ENCODE measurements around the gene PTCRA. TPM values are rescaled to one million over a fixed set of nuclear protein-coding genes. Genes with fewer than 3 reads are reported as not detected.
"Not testable (repeated sequence)": the region's sequence is repeated elsewhere in the genome, so short reads cannot be mapped to it uniquely, and the experiment has no call there.

PTCRA gene
- total RNA-seq, 2 experiments from 2014 or later: not detected

GRCh38 chr6:42933205-42933604, 17.4 kb downstream of the PTCRA start:
- Mint-ChIP-seq H3K27ac (peak overlapping the region; percentile 11), H3K36me3 (peaks cover 42% of the 10 kb centered on the region), H3K27me3 (no peaks in the 10 kb centered on the region), H3K4me3 (no peak overlapping the region), H3K9me3 (no peaks in the 10 kb centered on the region), H3K4me1 (ENCODE audit: low read depth) (peaks cover 43% of the 10 kb centered on the region)
- intact Hi-C loops (cut with micrococcal nuclease): no loop called here
- DNase-seq: no peak
- POLR2A ChIA-PET: no interaction called here
- CTCF ChIA-PET: no interaction called here

GRCh38 chr6:42935322-42935721, 19.5 kb downstream of the PTCRA start:
- DNase-seq: no peak
- no peak overlapping the region for H3K4me3 Mint-ChIP-seq
- intact Hi-C loops (cut with micrococcal nuclease): no loop called here
- no peaks in the 10 kb centered on the region for H3K9me3 Mint-ChIP-seq
- H3K36me3 Mint-ChIP-seq: peaks cover 41% of the 10 kb centered on the region
- POLR2A ChIA-PET: no interaction called here
- CTCF ChIA-PET: interaction anchor here (1.0 kb wide), 1 partner anchor 208 kb away, joined by 4 read pairs; no protein-coding TSS in a partner anchor
- no peaks in the 10 kb centered on the region for H3K27me3 Mint-ChIP-seq
- H3K4me1 Mint-ChIP-seq (ENCODE audit: low read depth): peaks cover 35% of the 10 kb centered on the region
- H3K27ac Mint-ChIP-seq: no peak overlapping the region

- Mint-ChIP-seq H3K4me3 (no peak overlapping the region), H3K27me3 (no peaks in the 10 kb centered on the region), H3K27ac (no peak overlapping the region), H3K9me3 (no peaks in the 10 kb centered on the region), H3K4me1 (ENCODE audit: low read depth) (peaks cover 25% of the 10 kb centered on the region), H3K36me3 (peaks cover 42% of the 10 kb centered on the region)
- intact Hi-C loops (cut with micrococcal nuclease): no loop called here
- ChIA-PET CTCF (no interaction called here), POLR2A (interaction anchor here (1.3 kb wide), 1 partner anchor 77 kb away, joined by 3 read pairs; the partner anchor contains the start of gene MEA1)
- DNase-seq: no peak
Measured at GRCh38 chr6:42936398-42936797, 20.5 kb downstream of the PTCRA start.

GRCh38 chr6:42937548-42938427, 21.9 kb downstream of the PTCRA start:
- CTCF ChIA-PET: interaction anchor here (0.9 kb wide), 1 partner anchor 205 kb away, joined by 3 read pairs; no protein-coding TSS in a partner anchor
- no peaks in the 10 kb centered on the region for H3K9me3 Mint-ChIP-seq
- intact Hi-C loops (cut with micrococcal nuclease): no loop called here
- H3K27me3 Mint-ChIP-seq: no peaks in the 10 kb centered on the region
- peaks cover 13% of the 10 kb centered on the region for H3K4me1 Mint-ChIP-seq (ENCODE audit: low read depth)
- no peak for DNase-seq
- no peak overlapping the region for H3K27ac Mint-ChIP-seq
- H3K36me3 Mint-ChIP-seq: peaks cover 31% of the 10 kb centered on the region
- POLR2A ChIA-PET: interaction anchor here (0.6 to 1.6 kb wide), 4 partner anchors 9 to 268 kb away, joined by 3 to 4 read pairs (median 4); partner anchors contain the start of genes CNPY3 and MEA1
- H3K4me3 Mint-ChIP-seq: no peak overlapping the region

- no peaks in the 10 kb centered on the region for H3K27me3 Mint-ChIP-seq
- CTCF ChIA-PET: interaction anchor here (0.9 kb wide), 1 partner anchor 205 kb away, joined by 3 read pairs; no protein-coding TSS in a partner anchor
- no peak for DNase-seq
- H3K4me1 Mint-ChIP-seq (ENCODE audit: low read depth): peaks cover 7% of the 10 kb centered on the region
- POLR2A ChIA-PET: interaction anchor here (0.6 to 1.6 kb wide), 2 partner anchors 10 to 57 kb away, joined by 4 read pairs; partner anchors contain the start of gene CNPY3
- H3K27ac Mint-ChIP-seq: no peak overlapping the region
- H3K36me3 Mint-ChIP-seq: peaks cover 29% of the 10 kb centered on the region
- H3K4me3 Mint-ChIP-seq: no peak overlapping the region
- H3K9me3 Mint-ChIP-seq: no peaks in the 10 kb centered on the region
- intact Hi-C loops (cut with micrococcal nuclease): no loop called here
Measured at GRCh38 chr6:42938428-42938796, 22.6 kb downstream of the PTCRA start.

- intact Hi-C loops (cut with micrococcal nuclease): no loop called here
- no peak overlapping the region for H3K27ac Mint-ChIP-seq
- H3K4me1 Mint-ChIP-seq (ENCODE audit: low read depth): peaks cover 5% of the 10 kb centered on the region
- H3K36me3 Mint-ChIP-seq: peaks cover 31% of the 10 kb centered on the region
- H3K27me3 Mint-ChIP-seq: no peaks in the 10 kb centered on the region
- H3K9me3 Mint-ChIP-seq: no peaks in the 10 kb centered on the region
- no peak for DNase-seq
- CTCF ChIA-PET: interaction anchor here (0.9 kb wide), 1 partner anchor 205 kb away, joined by 3 read pairs; no protein-coding TSS in a partner anchor
- POLR2A ChIA-PET: interaction anchor here (1.2 kb wide), 1 partner anchor 10 kb away, joined by 3 read pairs; the partner anchor contains the start of gene CNPY3
- no peak overlapping the region for H3K4me3 Mint-ChIP-seq
Measured at GRCh38 chr6:42938987-42939809, 23.3 kb downstream of the PTCRA start.

GRCh38 chr6:42939810-42940167, 23.9 kb downstream of the PTCRA start:
- CTCF ChIA-PET: no interaction called here
- Mint-ChIP-seq H3K4me1 (ENCODE audit: low read depth) (peaks cover 4% of the 10 kb centered on the region), H3K36me3 (peaks cover 30% of the 10 kb centered on the region)

GRCh38 chr6:42940493-42941045, 24.7 kb downstream of the PTCRA start:
- Mint-ChIP-seq H3K27ac (peak overlapping the region; percentile 33), H3K4me1 (ENCODE audit: low read depth) (peaks cover 1% of the 10 kb centered on the region), H3K4me3 (no peak overlapping the region), H3K27me3 (no peaks in the 10 kb centered on the region), H3K9me3 (no peaks in the 10 kb centered on the region), H3K36me3 (peaks cover 29% of the 10 kb centered on the region)
- ChIA-PET POLR2A (interaction anchor here (0.6 to 1.2 kb wide), 2 partner anchors 11 to 287 kb away, joined by 3 read pairs; partner anchors contain the start of gene CNPY3), CTCF (no interaction called here)
- DNase-seq: no peak
- intact Hi-C loops (cut with micrococcal nuclease): no loop called here

More at GRCh38 chr6:42939810-42940167, 23.9 kb downstream of the PTCRA start:
- H3K27ac Mint-ChIP-seq: no peak overlapping the region
- DNase-seq: no peak
- no peak overlapping the region for H3K4me3 Mint-ChIP-seq
- intact Hi-C loops (cut with micrococcal nuclease): no loop called here
- H3K9me3 Mint-ChIP-seq: no peaks in the 10 kb centered on the region
- POLR2A ChIA-PET: interaction anchor here (1.2 kb wide), 1 partner anchor 10 kb away, joined by 3 read pairs; the partner anchor contains the start of gene CNPY3
- no peaks in the 10 kb centered on the region for H3K27me3 Mint-ChIP-seq

GRCh38 chr6:42941356-42941755, 25.5 kb downstream of the PTCRA start:
- not testable (repeated sequence) for H3K27ac Mint-ChIP-seq

GRCh38 chr6:42942444-42942843, 26.6 kb downstream of the PTCRA start:
- no peaks in the 10 kb centered on the region for H3K27me3 Mint-ChIP-seq
- no peak for DNase-seq
- POLR2A ChIA-PET: no interaction called here
- no peak overlapping the region for H3K27ac Mint-ChIP-seq
- intact Hi-C loops (cut with micrococcal nuclease): no loop called here
- peaks cover 19% of the 10 kb centered on the region for H3K36me3 Mint-ChIP-seq
- H3K4me1 Mint-ChIP-seq (ENCODE audit: low read depth): peaks cover 1% of the 10 kb centered on the region
- H3K9me3 Mint-ChIP-seq: no peaks in the 10 kb centered on the region
- CTCF ChIA-PET: no interaction called here
- no peak overlapping the region for H3K4me3 Mint-ChIP-seq

More at GRCh38 chr6:42941356-42941755, 25.5 kb downstream of the PTCRA start:
- intact Hi-C loops (cut with micrococcal nuclease); H3K27me3 Mint-ChIP-seq; CTCF ChIA-PET; DNase-seq; H3K4me3 Mint-ChIP-seq; H3K4me1 Mint-ChIP-seq (ENCODE audit: low read depth); H3K9me3 Mint-ChIP-seq; POLR2A ChIA-PET: not testable (repeated sequence)
- H3K36me3 Mint-ChIP-seq: peaks cover 23% of the 10 kb centered on the region

- Mint-ChIP-seq H3K4me3 (no peak overlapping the region), H3K36me3 (peaks cover 7% of the 10 kb centered on the region), H3K9me3 (no peaks in the 10 kb centered on the region), H3K27ac (no peak overlapping the region), H3K4me1 (ENCODE audit: low read depth) (no peaks in the 10 kb centered on the region), H3K27me3 (no peaks in the 10 kb centered on the region)
- intact Hi-C loops (cut with micrococcal nuclease): no loop called here
- no peak for DNase-seq
- CTCF ChIA-PET: no interaction called here
- POLR2A ChIA-PET: no interaction called here
Measured at GRCh38 chr6:42947950-42948349, 32.1 kb downstream of the PTCRA start.

- no peak overlapping the region for H3K27ac Mint-ChIP-seq
- CTCF ChIA-PET: no interaction called here
- H3K27me3 Mint-ChIP-seq: no peaks in the 10 kb centered on the region
- POLR2A ChIA-PET: interaction anchor here (0.6 kb wide), 1 partner anchor 31 kb away, joined by 3 read pairs; no protein-coding TSS in a partner anchor
- no peaks in the 10 kb centered on the region for H3K36me3 Mint-ChIP-seq
- no peaks in the 10 kb centered on the region for H3K4me1 Mint-ChIP-seq (ENCODE audit: low read depth)
- no peaks in the 10 kb centered on the region for H3K9me3 Mint-ChIP-seq
- intact Hi-C loops (cut with micrococcal nuclease): no loop called here
- DNase-seq: no peak
- no peak overlapping the region for H3K4me3 Mint-ChIP-seq
Measured at GRCh38 chr6:42952389-42952788, 36.5 kb downstream of the PTCRA start.

Data from activated CD4-positive, alpha-beta memory T cell treated with anti-CD3 and anti-CD28 coated beads for 36 hours (primary cell).